ENCODE measurements around the gene BCL11A.

GRCh38 chr2:60407398-60407797 lies 146.1 kb downstream of the BCL11A start:
- no peak for TF ChIP-seq EZH2 (IDR thresholded peaks at IDR 0.05; ENCODE audit: insufficient read depth, poor library complexity, severe bottlenecking)
- no peak for TF ChIP-seq EZH2phosphoT487 (IDR thresholded peaks at IDR 0.05; ENCODE audit: insufficient read depth, low read depth)

Measured in GM23248 (cell line).